Lower leg skin (tissue), 3 donors: ENCODE measurements around the gene SLC39A11.

Experiments used
- CTCF ChIP-seq, 3 donors: fragments of 450-650 bp; IDR thresholded peaks; one replicate each; pipeline ENCODE4 v1.5.1; 2016; ENCODE audit warnings: antibody characterized with exemption in 3 of 3, mild to moderate bottlenecking in 3 of 3, moderate library complexity in 2 of 3
- POLR2A ChIP-seq, 2 donors: fragments of 450-650 bp; IDR thresholded peaks; one replicate each; pipeline ENCODE4 v1.6.1; 2016 to 2017; ENCODE audit warnings: antibody characterized with exemption in 2 of 2, mild to moderate bottlenecking in 1 of 2, moderate library complexity in 1 of 2

GRCh38 chr17:72778169-72779151 is 314.0 kb downstream of the SLC39A11 start:
- TF ChIP-seq CTCF (IDR thresholded peaks at IDR 0.05) (no peak), POLR2A (IDR thresholded peaks at IDR 0.05) (no peak)
